HG03280 (cell line): ENCODE data around the gene DELE1.

Experiments
- ATAC-seq: cut with Tn5 transposase; IDR thresholded peaks from one replicate; pipeline ENCODE4 v1.9.1; 2021; ENCODE audit warnings: mild to moderate bottlenecking, moderate library complexity; ENCODE audit not compliant: unreplicated experiment

DELE1 gene

GRCh38 chr5:141989720-141990119 lies 66.0 kb downstream of the DELE1 start:
- no peak for ATAC-seq
